NCI-H2107 treated with DMSO at 0.1 percent for 48 hours (cell line): Measurements from ENCODE around the gene STK40.

Source experiments
- DNase-seq: peaks from one replicate; lab custom pipeline; 2025; ENCODE audit not compliant: unreplicated experiment; lab: John Stamatoyannopoulos, UW

The STK40 gene

GRCh38 chr1:36398370-36398977, 12.8 kb upstream of the STK40 start:
- DNase-seq = no peak

GRCh38 chr1:36397378-36398230, 11.9 kb upstream of the STK40 start, which contains the start of gene LSM10:
Gene LSM10 (minus strand): TSS chr1:36397908. CDS start chr1:36394129, 3,779 bp downstream.
- DNase-seq = peak; percentile 72

- DNase-seq = no peak
These were observed 11.3 kb upstream of the STK40 start for GRCh38 chr1:36397083-36397377.

GRCh38 chr1:36396359-36396758, 10.6 kb upstream of the STK40 start:
- no peak for DNase-seq

GRCh38 chr1:36393686-36394085, 8.0 kb upstream of the STK40 start:
- no peak for DNase-seq

- no peak for DNase-seq
These were observed 7.1 kb upstream of the STK40 start for GRCh38 chr1:36392836-36393235.

- no peak for DNase-seq
These were observed 5.5 kb upstream of the STK40 start for GRCh38 chr1:36391271-36391670.

- DNase-seq = no peak
These were observed 4.7 kb upstream of the STK40 start for GRCh38 chr1:36390411-36390810.

- no peak for DNase-seq
These were observed 4.3 kb upstream of the STK40 start for GRCh38 chr1:36389999-36390398.

GRCh38 chr1:36389261-36389660, 3.5 kb upstream of the STK40 start:
- DNase-seq = no peak

- DNase-seq = no peak
These were observed 1.6 kb upstream of the STK40 start for GRCh38 chr1:36387141-36387949.

- peak; percentile 90 for DNase-seq
These were observed 779 bp upstream of the STK40 start for GRCh38 chr1:36386265-36387140.

- peak; percentile 60 for DNase-seq
These were observed 948 bp downstream of the STK40 start for GRCh38 chr1:36384542-36385409.

- no peak for DNase-seq
These were observed 2.5 kb downstream of the STK40 start for GRCh38 chr1:36383240-36383639.

- DNase-seq = no peak
These were observed 3.1 kb downstream of the STK40 start for GRCh38 chr1:36382669-36383068.

- no peak for DNase-seq
These were observed 3.5 kb downstream of the STK40 start for GRCh38 chr1:36382231-36382630.

- DNase-seq = no peak
These were observed 4.3 kb downstream of the STK40 start for GRCh38 chr1:36381405-36381804.

- no peak for DNase-seq
These were observed 4.9 kb downstream of the STK40 start for GRCh38 chr1:36380782-36381181.

GRCh38 chr1:36380143-36380619, 5.5 kb downstream of the STK40 start:
- DNase-seq = no peak
